DMS 273 (cell line): ENCODE measurements around the gene GRIA2.
A peak's percentile ranks its signal among the peaks of the same experiment; 100 is the strongest.
"Not testable (repeated sequence)": the region's sequence is repeated elsewhere in the genome, so short reads cannot be mapped to it uniquely, and the experiment has no call there.

Experiments
- DNase-seq: peaks from one replicate; lab custom pipeline; 2025; ENCODE audit not compliant: unreplicated experiment; lab: John Stamatoyannopoulos, UW

Gene GRIA2

GRCh38 chr4:157220371-157220881 lies at the start of gene GRIA2:
Gene GRIA2, plus strand, starts transcription at chr4:157220728. Its CDS starts 315 bp downstream, at chr4:157221043.
- peak; percentile 74 for DNase-seq

- peak; percentile 22 for DNase-seq
Observed at GRCh38 chr4:157172011-157172410, 48.5 kb upstream of the GRIA2 start.

GRCh38 chr4:157180268-157180667 lies 40.3 kb upstream of the GRIA2 start:
- DNase-seq: not testable (repeated sequence)

DNA sequence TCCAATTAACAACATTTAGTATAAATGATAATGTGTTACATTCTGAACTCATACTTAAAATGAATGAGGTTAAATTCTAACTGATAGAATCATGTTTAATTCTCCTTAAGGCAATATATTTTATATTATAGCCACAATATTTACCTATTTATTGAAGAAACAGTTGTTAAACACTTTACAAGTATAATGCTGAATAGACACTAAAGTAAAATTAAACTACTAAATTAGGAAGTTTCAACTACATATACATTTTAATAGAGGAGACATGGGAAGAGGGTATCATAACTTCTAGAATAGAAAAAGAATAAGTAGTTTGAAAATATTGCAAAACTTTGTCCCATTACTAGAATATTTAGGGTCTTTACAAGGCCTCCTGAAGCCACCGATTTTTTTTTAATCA lies 36.2 kb upstream of the GRIA2 start:
- DNase-seq: no peak

- DNase-seq: no peak
Observed at GRCh38 chr4:157185363-157185762, 35.2 kb upstream of the GRIA2 start.

- DNase-seq: no peak
Observed at GRCh38 chr4:157195374-157195773, 25.2 kb upstream of the GRIA2 start.

DNA sequence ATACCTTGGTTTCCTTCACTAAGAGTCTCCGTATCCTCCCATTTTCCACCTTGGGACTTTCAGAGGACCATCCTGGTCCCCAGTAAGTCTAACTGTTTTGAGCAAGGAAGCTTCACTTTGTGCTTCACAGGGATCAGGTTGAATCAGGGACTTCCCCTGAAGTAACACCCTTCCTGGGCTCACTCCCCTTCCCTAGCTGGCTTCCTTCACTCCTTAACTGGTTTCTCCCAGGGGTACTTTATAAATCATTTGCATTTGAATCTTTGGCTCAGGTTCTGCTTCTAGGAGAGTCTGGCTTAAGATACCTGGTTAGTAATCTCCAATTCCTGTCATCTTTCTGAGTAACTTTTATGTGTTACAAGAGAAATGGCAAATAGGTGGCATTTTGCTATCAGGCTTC lies 24.5 kb upstream of the GRIA2 start:
- DNase-seq: no peak

GRCh38 chr4:157204634-157205244 lies 15.8 kb upstream of the GRIA2 start:
- DNase-seq: peak; percentile 32

DNA sequence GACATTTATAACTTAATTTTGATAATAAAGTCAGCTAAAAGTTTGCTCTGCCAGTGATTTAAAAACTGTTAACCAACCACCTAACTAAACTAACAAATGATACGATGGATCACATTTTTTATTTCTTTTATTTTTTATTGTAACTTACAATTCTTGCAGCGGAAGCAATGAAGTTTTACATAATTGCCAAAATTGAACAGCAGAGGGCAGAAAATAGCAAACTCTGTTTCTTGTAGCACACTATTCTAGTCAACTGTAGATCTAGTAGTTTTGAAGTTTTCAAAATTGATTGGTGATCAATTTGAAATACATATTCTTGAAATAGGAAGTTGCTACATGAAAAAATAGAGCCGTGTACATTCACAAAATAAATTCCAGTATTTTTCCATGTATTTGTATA lies 2.8 kb upstream of the GRIA2 start:
- peak; percentile 51 for DNase-seq

DNA sequence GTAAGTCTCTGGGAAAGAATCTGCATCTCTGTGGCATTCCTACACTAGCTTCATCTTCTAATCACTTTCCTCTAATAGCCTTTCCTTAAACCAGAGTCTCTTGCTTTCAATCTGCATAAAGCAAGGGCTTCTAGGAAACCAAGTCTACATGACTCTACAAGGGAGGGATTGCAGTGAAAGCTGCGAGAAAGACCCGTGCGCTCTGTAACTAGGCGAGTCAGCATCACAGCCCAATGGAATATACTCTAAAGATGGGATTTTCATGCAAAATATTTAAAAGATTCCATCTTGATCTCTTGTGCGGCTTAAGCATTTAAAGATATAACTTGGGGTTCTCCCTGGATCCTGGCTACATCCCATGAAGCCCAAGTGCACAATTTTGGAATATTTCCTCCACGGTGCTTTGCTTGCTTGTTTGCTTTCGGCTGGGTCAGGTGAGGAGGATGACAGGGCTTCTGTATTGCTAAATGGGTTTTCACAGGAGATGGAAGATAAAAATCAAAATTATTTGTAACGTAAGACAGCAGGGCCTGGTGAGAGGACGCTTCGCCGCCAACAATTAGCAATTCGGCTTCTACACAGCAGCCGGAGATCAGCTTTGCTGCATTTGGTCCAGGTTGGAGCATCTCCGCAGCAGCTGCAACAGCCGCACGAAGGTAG lies 687 bp upstream of the GRIA2 start:
- DNase-seq: no peak

DNA sequence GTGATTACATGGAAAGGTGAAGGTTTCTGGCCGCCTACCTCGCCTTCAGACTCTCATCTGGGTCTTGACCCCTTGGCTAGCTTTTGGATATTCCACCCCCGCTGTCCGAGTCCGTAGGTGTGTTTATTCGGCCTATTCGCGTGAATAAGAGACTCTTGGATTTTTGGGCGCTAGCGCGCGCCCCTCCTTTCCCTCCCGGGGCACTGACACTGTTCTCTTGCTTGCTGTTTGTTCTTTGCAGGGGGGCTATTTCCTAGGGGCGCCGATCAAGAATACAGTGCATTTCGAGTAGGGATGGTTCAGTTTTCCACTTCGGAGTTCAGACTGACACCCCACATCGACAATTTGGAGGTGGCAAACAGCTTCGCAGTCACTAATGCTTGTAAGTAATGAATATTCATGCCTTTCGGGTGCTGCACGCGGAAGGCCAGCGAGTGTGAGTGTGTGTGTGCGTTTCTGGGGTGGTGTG lies 932 bp downstream of the GRIA2 start:
- peak; percentile 16 for DNase-seq

DNA sequence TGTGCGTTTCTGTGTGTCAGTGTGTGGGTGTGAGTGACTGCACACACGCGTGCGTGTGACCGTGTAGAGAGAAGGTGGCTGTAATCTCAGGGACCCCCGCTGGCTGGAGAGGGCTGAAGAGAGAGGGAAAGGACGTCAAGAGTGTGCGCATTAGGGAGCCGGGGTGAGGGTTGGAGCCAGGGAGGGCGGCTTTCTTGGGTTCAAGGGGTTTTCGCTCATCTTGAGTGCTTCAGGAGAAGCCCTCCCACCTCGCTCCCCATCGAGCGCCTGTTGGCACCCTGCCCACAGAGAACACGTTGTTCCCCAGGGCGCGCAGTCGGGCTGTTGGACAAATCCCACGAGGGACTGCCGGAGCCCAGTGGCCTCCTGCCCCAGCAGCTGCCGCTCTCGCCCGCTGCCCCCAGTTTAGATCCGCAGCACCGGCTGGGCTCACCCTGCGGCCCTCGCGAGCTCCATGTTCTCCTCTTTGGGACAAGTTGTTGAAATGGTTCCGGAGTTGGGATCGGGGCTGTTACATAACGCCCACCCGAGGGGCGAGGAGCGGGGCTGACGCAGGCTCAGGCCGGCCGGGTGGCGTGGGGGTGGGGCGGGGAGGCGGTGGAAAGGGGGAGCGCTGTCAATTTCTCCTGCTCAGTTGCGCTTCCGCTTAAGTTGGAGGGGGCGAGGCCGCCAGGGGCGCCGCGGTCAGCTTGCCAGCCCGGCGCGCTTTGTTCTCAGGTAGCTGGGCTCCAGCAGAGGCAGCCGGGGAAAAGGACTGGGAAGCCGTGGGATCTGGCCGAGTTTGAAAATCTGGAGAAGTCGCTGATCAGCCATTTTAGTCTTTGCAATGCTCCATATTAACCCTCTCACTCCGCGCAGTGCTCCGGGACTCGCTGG lies 1.6 kb downstream of the GRIA2 start:
- peak; percentile 54 for DNase-seq

- DNase-seq: no peak
Observed at GRCh38 chr4:157222771-157223160, 2.2 kb downstream of the GRIA2 start.

DNA sequence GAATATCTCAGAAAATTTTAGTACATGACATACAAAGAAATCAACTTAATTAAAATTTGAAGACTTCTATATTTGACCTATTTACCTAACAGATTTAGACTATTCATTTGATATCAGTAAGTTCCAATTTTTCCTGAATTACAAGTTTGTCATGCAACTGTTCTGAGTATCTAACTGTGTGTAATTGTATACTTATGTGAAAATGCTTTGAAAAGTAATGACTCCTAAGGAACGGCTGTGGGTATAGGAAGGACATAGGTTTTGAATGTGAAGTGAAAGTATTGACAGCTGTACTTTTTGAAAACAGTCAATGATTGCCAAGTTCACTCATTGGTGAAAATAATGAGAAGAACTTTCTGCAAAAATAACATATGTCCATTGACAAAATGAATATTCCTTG lies 2.9 kb downstream of the GRIA2 start:
- no peak for DNase-seq

DNA sequence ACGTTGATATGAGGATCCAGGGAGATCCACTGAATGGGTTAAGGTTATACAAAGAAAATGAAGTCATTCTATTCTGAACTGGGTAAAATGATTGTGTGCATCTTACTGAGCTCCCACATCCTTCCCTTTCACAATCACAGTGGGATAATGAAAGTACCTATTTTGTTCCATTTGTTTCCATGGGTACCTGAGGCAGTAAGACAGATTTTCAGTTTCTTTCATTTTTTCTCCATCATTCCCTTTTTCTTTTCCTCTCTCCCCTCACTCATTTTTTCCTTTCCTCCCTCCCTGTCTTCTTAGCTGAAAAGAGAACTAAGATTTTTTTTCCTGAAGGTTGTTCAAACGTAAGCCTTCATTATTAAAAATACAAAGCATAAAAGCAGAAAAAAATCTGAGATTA lies 4.6 kb downstream of the GRIA2 start:
- DNase-seq: no peak

DNA sequence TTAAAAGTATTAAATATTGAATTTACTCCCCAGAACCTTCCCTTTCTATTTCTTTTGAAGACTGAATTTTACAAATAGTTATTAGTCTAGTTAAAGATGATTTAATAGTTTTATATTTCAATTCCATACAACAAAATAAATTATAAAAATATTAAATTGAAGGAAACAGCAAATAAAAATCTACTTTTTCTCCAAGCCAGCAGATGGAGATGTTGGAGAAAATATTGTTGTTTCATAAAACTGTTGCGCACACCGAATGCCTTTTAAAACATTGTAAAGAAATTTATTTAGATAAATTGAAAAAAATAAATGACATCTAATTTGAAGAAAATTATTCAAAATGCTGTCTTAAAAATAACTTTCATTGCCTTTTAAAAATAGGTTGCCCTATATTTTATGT lies 5.5 kb downstream of the GRIA2 start:
- peak; percentile 1 for DNase-seq

GRCh38 chr4:157226601-157227000 lies 6.1 kb downstream of the GRIA2 start:
- DNase-seq: no peak

DNA sequence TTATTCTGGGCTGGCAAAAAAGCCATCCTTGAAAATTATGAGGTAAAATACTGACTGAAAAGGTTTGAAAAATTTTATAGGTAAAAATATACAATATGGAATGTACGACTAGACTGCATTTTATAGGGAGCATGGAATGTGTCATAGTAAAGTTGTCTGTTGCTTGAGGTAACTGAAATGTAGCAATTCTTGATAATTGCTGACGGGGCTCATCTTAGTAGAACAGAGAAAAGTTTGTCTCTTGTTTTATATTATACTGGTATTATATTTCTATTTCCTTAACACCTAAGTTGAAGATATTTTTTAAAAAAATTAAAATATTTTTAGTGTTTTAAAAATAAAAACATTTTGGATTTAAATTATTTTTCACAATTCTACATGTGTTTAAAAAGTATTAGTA lies 11.0 kb downstream of the GRIA2 start:
- no peak for DNase-seq

GRCh38 chr4:157242871-157243270 lies 22.3 kb downstream of the GRIA2 start:
- no peak for DNase-seq

- no peak for DNase-seq
Observed at GRCh38 chr4:157244348-157244747, 23.8 kb downstream of the GRIA2 start.

DNA sequence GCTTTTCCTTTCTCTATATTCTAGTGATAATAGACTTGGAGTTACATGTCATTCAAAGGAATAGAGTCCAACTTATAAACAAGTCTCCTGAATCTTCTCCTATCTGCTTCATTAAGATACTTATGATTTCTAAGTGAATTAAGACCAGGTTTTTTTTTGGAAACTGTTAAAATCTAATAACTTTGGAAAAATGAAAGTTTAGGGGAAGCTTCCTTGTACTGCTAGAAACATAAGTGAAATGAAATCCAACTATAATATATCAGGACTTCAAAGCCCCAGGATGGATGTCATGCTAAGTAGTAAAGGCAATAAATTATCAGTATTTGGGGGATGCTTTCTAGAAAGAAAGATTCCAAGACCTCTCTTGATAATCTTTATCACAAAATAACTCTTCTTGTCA lies 24.8 kb downstream of the GRIA2 start:
- no peak for DNase-seq

- DNase-seq: no peak
Observed at GRCh38 chr4:157246964-157247363, 26.4 kb downstream of the GRIA2 start.
